ENCODE data around the gene HDHD3.
"Not testable (repeated sequence)": the region's sequence is repeated elsewhere in the genome, so short reads cannot be mapped to it uniquely, and the experiment has no call there.

HDHD3 gene

DNA sequence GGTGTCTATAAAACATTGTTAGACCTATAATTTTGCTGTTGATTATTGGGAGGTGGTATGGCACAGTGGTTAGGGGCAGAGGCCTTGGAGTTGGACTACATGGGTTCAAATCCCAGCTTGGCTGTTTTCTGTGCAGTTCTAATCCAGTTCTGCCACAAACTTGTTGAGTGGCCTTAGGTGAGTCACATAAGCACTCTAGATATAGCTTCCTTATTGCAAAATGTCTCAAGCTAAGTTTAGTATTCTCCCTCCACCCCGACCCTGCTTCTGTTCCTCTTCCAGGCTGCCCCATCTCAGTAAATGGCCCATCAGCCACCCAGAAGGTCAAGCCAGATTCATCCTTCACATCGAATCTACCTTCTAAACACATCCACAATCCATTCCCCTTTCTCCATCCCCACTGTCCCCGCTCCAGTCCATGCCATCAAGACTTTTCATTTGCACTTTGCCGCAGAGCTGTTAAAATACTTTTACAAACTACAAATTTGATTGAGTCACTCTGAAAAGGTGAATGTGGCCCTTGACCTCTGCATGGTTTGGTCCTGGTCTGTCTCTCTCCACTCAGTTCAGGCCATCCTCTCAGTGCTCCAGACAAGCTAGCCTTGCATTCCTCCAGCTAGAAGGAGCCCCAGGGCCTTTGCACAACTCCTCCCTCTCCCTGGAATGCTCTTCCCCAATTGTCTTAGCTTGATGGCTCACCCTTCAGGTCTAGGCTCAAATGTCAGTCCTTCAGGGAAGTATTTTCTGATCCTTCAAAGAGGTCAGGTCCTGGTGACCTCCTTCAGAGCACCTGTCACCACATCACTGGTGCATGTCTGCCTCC, 10.0 kb upstream of the HDHD3 start:
- no peak overlapping the region for H3K9ac ChIP-seq (ENCODE audit: low read depth, low read length)
- H3K27me3 ChIP-seq (ENCODE audit: control insufficient read depth, insufficient read depth, low read length), result no peaks in the 10 kb centered on the region
- H3K9me3 ChIP-seq (ENCODE audit: control insufficient read depth, insufficient read depth, low read length), result no peaks in the 10 kb centered on the region
- H3K4me3 ChIP-seq (ENCODE audit: low read depth, low read length), result no peak overlapping the region
- peaks cover 11% of the 10 kb centered on the region for H3K36me3 ChIP-seq (ENCODE audit: control insufficient read depth, insufficient read depth, low read length)
- H3K4me1 ChIP-seq (ENCODE audit: control insufficient read depth, insufficient read depth, low read length), result no peaks in the 10 kb centered on the region

DNA sequence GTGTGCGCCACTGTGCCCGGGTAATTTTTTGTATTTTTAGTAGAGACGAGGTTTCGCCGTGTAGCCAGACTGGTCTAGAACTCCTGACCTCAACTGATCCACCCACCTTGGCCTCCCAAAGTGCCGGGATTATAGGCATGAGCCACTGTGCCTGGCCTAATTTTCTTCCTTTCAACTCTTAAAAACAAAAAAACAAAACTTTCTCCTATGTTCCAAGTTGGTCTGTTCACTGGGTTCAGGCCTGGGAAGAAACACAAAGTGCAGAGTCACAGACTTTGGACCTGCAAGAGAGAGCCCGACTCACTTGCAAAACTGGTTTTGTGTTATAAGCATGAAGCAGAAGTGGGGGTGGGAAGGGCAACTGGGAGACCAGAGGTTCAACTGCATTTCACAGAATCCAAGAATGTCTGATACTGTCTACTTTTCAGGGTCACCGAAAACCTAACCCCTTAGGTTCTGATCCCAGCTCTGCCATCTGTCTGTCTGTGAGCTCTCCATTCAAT, 5.2 kb upstream of the HDHD3 start:
- H3K9ac ChIP-seq (ENCODE audit: low read depth, low read length), result no peak overlapping the region
- H3K4me1 ChIP-seq (ENCODE audit: control insufficient read depth, insufficient read depth, low read length), result no peaks in the 10 kb centered on the region
- H3K4me3 ChIP-seq (ENCODE audit: low read depth, low read length), result no peak overlapping the region
- no peaks in the 10 kb centered on the region for H3K36me3 ChIP-seq (ENCODE audit: control insufficient read depth, insufficient read depth, low read length)
- no peaks in the 10 kb centered on the region for H3K27me3 ChIP-seq (ENCODE audit: control insufficient read depth, insufficient read depth, low read length)
- no peaks in the 10 kb centered on the region for H3K9me3 ChIP-seq (ENCODE audit: control insufficient read depth, insufficient read depth, low read length)

DNA sequence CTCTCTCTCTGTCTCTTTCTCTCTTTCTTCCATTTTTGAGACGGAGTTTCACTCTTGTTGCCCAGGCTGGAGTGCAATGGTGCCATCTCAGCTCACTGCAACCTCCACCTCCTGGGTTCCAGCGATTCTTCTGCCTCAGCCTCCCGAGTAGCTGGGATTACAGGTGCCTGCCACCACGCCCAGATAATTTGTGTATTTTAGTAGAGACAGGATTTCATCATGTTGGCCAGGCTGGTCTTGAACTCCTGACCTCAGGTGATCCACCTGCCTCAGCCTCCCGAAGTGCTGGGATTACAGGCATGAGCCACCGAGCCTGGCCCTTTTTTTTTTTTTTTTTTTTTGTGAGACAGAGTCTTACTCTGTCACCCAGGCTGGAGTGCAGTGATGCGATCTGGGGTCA, 4.7 kb upstream of the HDHD3 start:
- not testable (repeated sequence) for H3K27me3 ChIP-seq (ENCODE audit: control insufficient read depth, insufficient read depth, low read length); H3K4me1 ChIP-seq (ENCODE audit: control insufficient read depth, insufficient read depth, low read length); H3K9ac ChIP-seq (ENCODE audit: low read depth, low read length); H3K4me3 ChIP-seq (ENCODE audit: low read depth, low read length); H3K36me3 ChIP-seq (ENCODE audit: control insufficient read depth, insufficient read depth, low read length); H3K9me3 ChIP-seq (ENCODE audit: control insufficient read depth, insufficient read depth, low read length)

DNA sequence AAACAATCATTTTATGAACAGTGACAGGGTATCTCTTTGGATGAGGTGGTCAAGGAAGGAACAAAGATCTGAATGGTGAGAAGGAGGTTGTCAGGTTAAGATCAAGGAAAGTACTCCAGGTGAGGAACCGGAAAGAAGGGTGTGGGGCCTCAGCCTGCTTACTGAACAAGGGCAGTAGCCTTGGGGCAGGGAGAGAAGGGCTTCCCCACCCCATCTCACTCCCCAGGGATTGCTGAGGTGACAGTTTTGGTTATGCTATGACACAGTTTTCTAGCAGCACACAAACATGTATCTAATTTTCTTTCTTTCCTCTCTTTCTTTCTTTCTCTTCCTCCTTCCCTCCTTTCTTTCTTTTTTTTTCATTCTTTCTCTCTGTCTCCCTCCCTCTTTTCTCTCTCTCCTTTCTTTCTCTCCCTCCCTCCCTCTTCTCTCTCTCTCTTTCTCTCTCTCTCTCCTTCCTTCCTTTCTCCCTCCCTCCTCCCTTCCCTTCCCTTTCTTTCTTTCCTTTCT, 4.1 kb upstream of the HDHD3 start:
- H3K4me3 ChIP-seq (ENCODE audit: low read depth, low read length), result no peak overlapping the region
- H3K9ac ChIP-seq (ENCODE audit: low read depth, low read length), result no peak overlapping the region

DNA sequence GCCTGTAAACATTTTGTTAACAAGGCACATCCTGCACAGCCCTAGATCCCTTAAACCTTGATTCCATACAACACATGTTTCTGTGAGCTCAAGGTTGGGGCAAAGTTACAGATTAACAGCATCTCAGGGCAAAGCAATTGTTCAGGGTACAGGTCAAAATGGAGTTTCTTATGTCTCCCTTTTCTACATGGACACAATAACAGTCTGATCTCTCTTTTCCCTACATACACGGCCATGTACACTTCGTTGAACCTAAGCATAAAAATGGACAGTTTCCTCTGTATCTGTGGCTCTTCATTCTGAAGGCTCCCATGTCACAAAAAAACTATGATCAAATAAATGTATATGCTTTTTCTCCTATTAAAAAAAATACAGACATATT, 3.0 kb upstream of the HDHD3 start:
- not testable (repeated sequence) for H3K4me1 ChIP-seq (ENCODE audit: control insufficient read depth, insufficient read depth, low read length); H3K9ac ChIP-seq (ENCODE audit: low read depth, low read length); H3K36me3 ChIP-seq (ENCODE audit: control insufficient read depth, insufficient read depth, low read length); H3K4me3 ChIP-seq (ENCODE audit: low read depth, low read length); H3K27me3 ChIP-seq (ENCODE audit: control insufficient read depth, insufficient read depth, low read length); H3K9me3 ChIP-seq (ENCODE audit: control insufficient read depth, insufficient read depth, low read length)

More for the DNA sequence above, 4.1 kb upstream of the HDHD3 start:
- Histone ChIP-seq H3K36me3 (ENCODE audit: control insufficient read depth, insufficient read depth, low read length) (no peaks in the 10 kb centered on the region), H3K4me1 (ENCODE audit: control insufficient read depth, insufficient read depth, low read length) (no peaks in the 10 kb centered on the region), H3K9me3 (ENCODE audit: control insufficient read depth, insufficient read depth, low read length) (no peaks in the 10 kb centered on the region), H3K27me3 (ENCODE audit: control insufficient read depth, insufficient read depth, low read length) (no peaks in the 10 kb centered on the region)

DNA sequence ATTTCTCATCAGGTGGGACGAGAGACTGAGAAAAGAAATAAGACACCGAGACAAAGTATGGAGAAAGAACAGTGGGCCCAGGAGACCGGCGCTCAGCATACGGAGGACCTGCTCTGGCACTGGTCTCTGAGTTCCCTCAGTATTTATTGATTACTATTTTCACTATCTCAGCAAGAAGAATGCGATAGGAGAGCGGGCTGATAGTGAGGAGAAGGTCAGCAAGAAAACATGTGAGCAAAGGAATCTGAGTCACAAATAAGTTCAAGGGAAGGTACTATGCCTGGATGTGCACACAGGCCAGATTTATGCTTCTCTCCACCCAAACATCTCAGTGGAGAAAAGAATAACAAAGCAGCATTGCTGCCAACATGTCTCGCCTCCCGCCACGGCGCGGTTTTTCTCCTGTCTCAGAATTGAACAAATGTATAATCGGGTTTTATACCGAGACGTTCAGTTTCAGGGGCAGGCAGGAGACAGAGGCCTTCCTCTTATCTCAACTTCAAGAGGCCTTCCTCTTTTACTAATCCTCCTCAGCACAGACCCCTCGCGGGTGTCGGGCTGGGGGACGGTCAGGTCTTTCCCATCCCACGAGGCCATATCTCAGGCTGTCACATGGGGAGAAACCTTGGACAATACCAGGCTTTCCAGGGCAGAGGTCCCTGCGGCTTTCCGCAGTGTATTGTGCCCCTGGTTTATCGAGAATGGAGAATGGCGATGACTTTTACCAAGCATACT, 2.5 kb upstream of the HDHD3 start:
- not testable (repeated sequence) for H3K4me3 ChIP-seq (ENCODE audit: low read depth, low read length); H3K36me3 ChIP-seq (ENCODE audit: control insufficient read depth, insufficient read depth, low read length); H3K27me3 ChIP-seq (ENCODE audit: control insufficient read depth, insufficient read depth, low read length); H3K9me3 ChIP-seq (ENCODE audit: control insufficient read depth, insufficient read depth, low read length); H3K9ac ChIP-seq (ENCODE audit: low read depth, low read length); H3K4me1 ChIP-seq (ENCODE audit: control insufficient read depth, insufficient read depth, low read length)

DNA sequence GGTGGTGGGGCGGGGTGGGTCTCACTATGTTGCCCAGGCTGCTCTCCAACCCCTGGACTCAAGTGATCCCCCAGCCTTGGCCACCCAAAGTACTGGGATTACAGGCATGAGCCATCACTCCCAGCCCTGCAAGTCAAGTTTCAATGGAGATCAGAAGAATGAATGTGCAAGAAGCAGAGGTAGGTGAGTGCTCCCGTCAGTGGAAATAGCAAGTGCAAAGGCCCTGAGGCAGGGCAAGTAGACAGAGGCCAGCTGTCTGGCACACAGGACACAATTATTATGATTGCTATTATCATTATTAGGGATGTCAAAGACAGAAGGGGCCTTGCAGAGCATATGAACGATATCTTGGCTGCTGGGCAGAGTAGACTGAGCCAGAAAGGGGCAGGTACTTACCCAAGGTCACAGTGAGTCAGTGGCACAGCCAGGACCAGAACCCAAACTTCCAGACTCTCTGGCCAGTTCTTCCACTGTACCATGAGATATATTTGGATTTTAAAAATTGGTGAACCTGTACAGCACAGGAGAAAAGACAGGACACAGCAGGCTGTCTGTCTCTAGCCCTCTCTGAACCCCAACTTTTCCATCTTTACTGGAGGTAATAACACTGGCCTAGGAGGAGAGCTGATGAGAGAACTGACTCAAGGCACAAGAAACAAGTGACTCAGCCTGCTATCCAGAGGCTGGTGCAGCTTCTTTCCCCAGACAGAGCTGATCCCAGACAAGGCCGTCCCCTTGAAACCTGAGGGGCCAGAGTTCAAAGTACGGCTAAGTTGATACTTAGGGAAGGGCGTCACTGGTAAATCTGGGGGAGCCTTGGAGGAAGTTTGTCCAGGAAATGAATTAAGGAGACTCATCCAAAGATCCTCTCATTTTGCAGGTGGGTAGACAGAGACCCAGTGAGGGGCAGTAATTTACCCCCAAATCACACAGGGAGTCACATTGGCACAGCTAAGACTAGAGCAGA, 1.4 kb downstream of the HDHD3 start:
- Histone ChIP-seq H3K4me1 (ENCODE audit: control insufficient read depth, insufficient read depth, low read length) (peaks cover 4% of the 10 kb centered on the region), H3K27me3 (ENCODE audit: control insufficient read depth, insufficient read depth, low read length) (no peaks in the 10 kb centered on the region), H3K9me3 (ENCODE audit: control insufficient read depth, insufficient read depth, low read length) (no peaks in the 10 kb centered on the region), H3K9ac (ENCODE audit: low read depth, low read length) (no peak overlapping the region), H3K36me3 (ENCODE audit: control insufficient read depth, insufficient read depth, low read length) (peaks cover 6% of the 10 kb centered on the region), H3K4me3 (ENCODE audit: low read depth, low read length) (peak overlapping the region; percentile 18)

DNA sequence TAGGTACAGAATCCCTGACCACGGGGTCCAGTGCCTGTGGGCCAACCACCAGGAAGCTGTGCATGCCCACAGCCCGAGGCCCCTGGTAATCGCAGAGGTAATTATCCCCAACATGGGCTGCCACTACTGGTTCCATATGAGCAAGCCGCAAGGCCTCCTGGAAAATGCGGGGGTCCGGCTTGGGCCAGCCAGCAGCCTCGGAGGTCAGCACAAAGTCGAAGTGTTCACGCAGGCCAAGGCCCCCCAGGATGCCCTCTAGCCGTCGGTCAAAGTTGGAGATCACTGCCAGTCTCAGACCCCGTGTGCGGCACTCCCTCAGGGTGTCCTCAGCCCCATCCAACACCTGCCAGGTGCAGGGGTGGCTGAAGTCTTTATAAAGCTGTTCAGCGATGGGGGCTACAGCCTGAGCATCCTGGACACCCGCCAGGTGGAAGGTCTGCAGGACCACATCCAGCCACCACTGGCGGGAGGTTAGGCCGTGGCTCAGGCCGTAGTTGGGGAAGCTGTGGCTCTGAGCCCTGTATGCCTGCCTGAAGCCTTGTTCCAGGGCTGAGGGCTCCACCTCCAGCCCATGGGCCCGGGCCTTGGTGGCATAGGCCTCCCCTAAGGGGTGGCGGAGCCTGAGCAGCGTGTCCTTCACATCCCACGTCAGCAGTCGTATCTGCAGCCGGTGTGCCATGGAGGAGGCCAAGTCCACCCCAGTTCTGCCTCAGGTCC, 3.0 kb downstream of the HDHD3 start:
- Histone ChIP-seq H3K9ac (ENCODE audit: low read depth, low read length) (no peak overlapping the region), H3K4me1 (ENCODE audit: control insufficient read depth, insufficient read depth, low read length) (peaks cover 4% of the 10 kb centered on the region), H3K36me3 (ENCODE audit: control insufficient read depth, insufficient read depth, low read length) (peaks cover 6% of the 10 kb centered on the region), H3K27me3 (ENCODE audit: control insufficient read depth, insufficient read depth, low read length) (no peaks in the 10 kb centered on the region), H3K9me3 (ENCODE audit: control insufficient read depth, insufficient read depth, low read length) (no peaks in the 10 kb centered on the region), H3K4me3 (ENCODE audit: low read depth, low read length) (no peak overlapping the region)

DNA sequence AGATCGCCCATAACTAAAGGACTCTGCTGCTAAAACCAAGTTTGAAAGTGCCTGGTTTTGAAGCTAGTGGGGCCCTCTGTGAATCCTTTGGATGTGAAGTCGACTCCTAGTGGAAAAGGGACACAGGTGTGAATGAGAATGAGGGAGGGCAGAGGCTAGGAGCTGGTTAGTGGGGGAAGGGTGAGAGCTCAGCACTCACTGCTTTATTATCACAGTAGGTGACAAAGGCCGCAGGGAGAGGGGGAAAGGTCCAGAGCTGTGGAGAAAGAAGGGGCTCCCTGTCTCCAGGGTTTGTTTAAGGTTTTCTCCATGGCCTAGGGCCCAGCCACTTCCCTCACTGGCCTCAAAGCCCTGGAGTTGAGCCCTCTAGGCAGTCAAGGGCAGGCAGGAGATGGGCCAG, 3.5 kb downstream of the HDHD3 start:
- no peaks in the 10 kb centered on the region for H3K9me3 ChIP-seq (ENCODE audit: control insufficient read depth, insufficient read depth, low read length)
- peaks cover 4% of the 10 kb centered on the region for H3K4me1 ChIP-seq (ENCODE audit: control insufficient read depth, insufficient read depth, low read length)
- H3K27me3 ChIP-seq (ENCODE audit: control insufficient read depth, insufficient read depth, low read length), result no peaks in the 10 kb centered on the region
- H3K9ac ChIP-seq (ENCODE audit: low read depth, low read length), result no peak overlapping the region
- H3K4me3 ChIP-seq (ENCODE audit: low read depth, low read length), result no peak overlapping the region
- peaks cover 6% of the 10 kb centered on the region for H3K36me3 ChIP-seq (ENCODE audit: control insufficient read depth, insufficient read depth, low read length)

DNA sequence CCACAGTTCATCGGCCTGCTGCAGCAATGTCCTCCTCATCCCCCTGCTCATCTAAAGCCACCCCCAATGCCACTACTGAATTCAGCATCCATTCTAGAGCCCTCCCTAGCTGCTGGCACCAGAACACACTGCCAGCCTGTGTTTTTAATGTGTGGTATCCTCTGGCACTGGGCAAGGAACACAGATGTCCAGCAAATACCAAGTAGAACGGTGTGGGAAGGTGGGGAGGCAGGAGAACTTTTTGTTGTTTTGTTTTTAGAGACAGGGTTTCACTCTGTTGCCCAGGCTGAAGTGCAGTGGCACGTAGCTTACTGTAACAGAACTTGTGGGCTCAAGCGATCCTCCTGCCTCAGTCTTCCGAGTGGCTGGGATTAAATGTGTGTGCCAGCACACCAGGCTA, 4.7 kb downstream of the HDHD3 start:
- H3K9me3 ChIP-seq (ENCODE audit: control insufficient read depth, insufficient read depth, low read length), result no peaks in the 10 kb centered on the region
- peaks cover 4% of the 10 kb centered on the region for H3K4me1 ChIP-seq (ENCODE audit: control insufficient read depth, insufficient read depth, low read length)
- no peaks in the 10 kb centered on the region for H3K27me3 ChIP-seq (ENCODE audit: control insufficient read depth, insufficient read depth, low read length)
- H3K4me3 ChIP-seq (ENCODE audit: low read depth, low read length), result no peak overlapping the region
- H3K36me3 ChIP-seq (ENCODE audit: control insufficient read depth, insufficient read depth, low read length), result peaks cover 6% of the 10 kb centered on the region
- no peak overlapping the region for H3K9ac ChIP-seq (ENCODE audit: low read depth, low read length)

DNA sequence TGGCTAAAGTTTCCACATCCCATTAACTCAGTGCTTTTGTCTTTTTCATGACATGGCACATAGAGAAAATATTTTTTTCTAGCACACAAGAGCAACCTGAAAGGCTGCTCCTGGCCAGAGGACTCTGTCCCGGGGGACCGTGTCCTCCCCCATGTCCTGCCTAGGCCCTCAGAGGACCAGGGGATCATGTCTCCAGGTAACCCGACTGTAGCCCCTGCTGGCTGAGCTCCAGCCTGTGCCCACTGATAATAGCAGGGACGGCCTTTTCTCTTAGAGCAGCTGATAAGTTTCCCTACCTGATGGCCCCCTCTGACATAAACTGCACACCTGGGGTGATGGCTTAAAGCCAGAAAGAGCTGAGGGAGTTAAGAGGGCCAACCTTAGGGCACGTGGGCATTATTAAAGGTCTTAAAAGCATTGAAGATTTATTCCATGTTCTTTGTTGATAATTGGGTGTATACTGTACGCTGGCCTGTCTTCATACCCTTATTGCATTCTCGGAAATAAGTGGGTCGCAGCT, 5.9 kb downstream of the HDHD3 start:
- peaks cover 4% of the 10 kb centered on the region for H3K4me1 ChIP-seq (ENCODE audit: control insufficient read depth, insufficient read depth, low read length)
- H3K27me3 ChIP-seq (ENCODE audit: control insufficient read depth, insufficient read depth, low read length), result no peaks in the 10 kb centered on the region
- peaks cover 6% of the 10 kb centered on the region for H3K36me3 ChIP-seq (ENCODE audit: control insufficient read depth, insufficient read depth, low read length)
- H3K4me3 ChIP-seq (ENCODE audit: low read depth, low read length), result no peak overlapping the region
- H3K9me3 ChIP-seq (ENCODE audit: control insufficient read depth, insufficient read depth, low read length), result no peaks in the 10 kb centered on the region
- no peak overlapping the region for H3K9ac ChIP-seq (ENCODE audit: low read depth, low read length)

Measured in iPS-15b (cell line).